A549 (cell line): ENCODE measurements around the gene NXNL2. TPM values are rescaled to one million over a fixed set of nuclear protein-coding genes. Genes with fewer than 3 reads are reported as not detected.

Experiments
- ATAC-seq, 2 experiments: fragments of 200-7000 bp in 1 of 2; fragments of >200 bp in 1 of 2; cut with Nextera tagmentation in 1 of 2; cut with Tn5 transposase in 1 of 2; 3 replicates each; pipeline versions ENCODE4 v1.8.0 to v1.9.1; 2018 to 2020; ENCODE audit warnings: mild to moderate bottlenecking in 1 of 2, moderate library complexity in 1 of 2
- CTCF ChIA-PET: fragments of 300-600 bp; sonication (Branson Sonifier 250); formaldehyde crosslinking; extraction: SDS; loops from one replicate; lab custom pipeline; 2021; ENCODE audit warnings: antibody characterized with exemption, inconsistent platforms; lab: Yijun Ruan, JAX
- POLR2A ChIA-PET: fragments of 350-600 bp; formaldehyde crosslinking; extraction: SDS; loops from one replicate; lab custom pipeline; 2021; ENCODE audit warnings: antibody characterized with exemption, inconsistent platforms; lab: Yijun Ruan, JAX
- DNase-seq, 2 experiments: peaks; one replicate each; pipeline versions ENCODE4 v3.0.0 to v3.0.0-alpha.2; 2011 to 2016; ENCODE audit warnings: low read depth in 1 of 2, low spot score in 1 of 2
- FAIRE-seq: peaks from 2 replicates; lab custom pipeline; 2011; peaks lifted over from hg19 to GRCh38; lab: Jason Lieb, UNC
- H3K27ac ChIP-seq, 2 experiments: fragments of >200 bp; sonication (Bioruptor Twin); formaldehyde crosslinking; 3 replicates each; pipeline ENCODE4 v1.5.1; 2016 to 2017
- H3K4me1 ChIP-seq: fragments of >200 bp; sonication (Bioruptor Twin); formaldehyde crosslinking; 3 replicates; pipeline ENCODE4 v1.6.1; 2016
- H3K4me2 ChIP-seq: fragments of >200 bp; sonication (Bioruptor Twin); formaldehyde crosslinking; 3 replicates; pipeline ENCODE4 v1.6.1; 2016
- H3K4me3 ChIP-seq: fragments of >200 bp; sonication (Bioruptor Twin); formaldehyde crosslinking; 3 replicates; pipeline ENCODE4 v1.5.1; 2016
- H3K9me3 ChIP-seq: fragments of >200 bp; sonication (Bioruptor Twin); formaldehyde crosslinking; 3 replicates; pipeline ENCODE4 v1.6.1; 2016
- BCL3 ChIP-seq: fragments of >200 bp; sonication (Bioruptor Twin); formaldehyde crosslinking; IDR thresholded peaks from 3 replicates; pipeline ENCODE4 v1.6.1; 2016
- CBX2 ChIP-seq: fragments of 200-600 bp; sonication (generic); IDR thresholded peaks from 2 replicates; pipeline ENCODE4 v1.6.1; 2016; ENCODE audit warnings: low read depth, mild to moderate bottlenecking, borderline replicate concordance
- CHD4 ChIP-seq: fragments of 200-600 bp; sonication (generic); IDR thresholded peaks from 2 replicates; pipeline ENCODE4 v1.6.1; 2016; ENCODE audit warnings: antibody characterized with exemption, mild to moderate bottlenecking, borderline replicate concordance
- EHF ChIP-seq: fragments of 250-450 bp; sonication (Bioruptor Pico); IDR thresholded peaks from 2 replicates; pipeline ENCODE4 v1.5.0; 2020; ENCODE audit warnings: mild to moderate bottlenecking
- EHMT2 ChIP-seq: fragments of 200-600 bp; sonication (generic); IDR thresholded peaks from 2 replicates; pipeline ENCODE4 v1.6.1; 2016; ENCODE audit warnings: antibody characterized with exemption, low read depth, mild to moderate bottlenecking, moderate library complexity
- ELK1 ChIP-seq: fragments of 150-350 bp; IDR thresholded peaks from 2 replicates; pipeline ENCODE4 v1.6.1; 2014; ENCODE audit warnings: low read depth, mild to moderate bottlenecking, low read length
- HDAC2 ChIP-seq: fragments of 200-600 bp; sonication (generic); IDR thresholded peaks from 2 replicates; pipeline ENCODE4 v1.6.1; 2016
- HOXB5 ChIP-seq: fragments of 250-450 bp; sonication (Bioruptor Pico); IDR thresholded peaks from 2 replicates; pipeline ENCODE4 v1.5.0; 2020; ENCODE audit warnings: mild to moderate bottlenecking, moderate library complexity
- MAFK ChIP-seq: fragments of 450-650 bp; IDR thresholded peaks from 2 replicates; pipeline ENCODE4 v1.6.1; 2014; ENCODE audit not compliant: partially characterized antibody
- MAZ ChIP-seq: fragments of 150-350 bp; IDR thresholded peaks from 2 replicates; pipeline ENCODE4 v1.6.1; 2014; ENCODE audit warnings: antibody characterized with exemption, low read depth, low read length, borderline replicate concordance
- NFE2L2 ChIP-seq: fragments of 150-350 bp; conservative IDR thresholded peaks from 2 replicates; pipeline ENCODE4 v1.6.1; 2014; ENCODE audit warnings: low read length
- POLR2A ChIP-seq: IDR thresholded peaks from 2 replicates; pipeline ENCODE4 v1.6.1; 2012; ENCODE audit warnings: mild to moderate bottlenecking, low read length
- POLR2AphosphoS2 ChIP-seq: conservative IDR thresholded peaks from 2 replicates; pipeline ENCODE4 v1.6.1; 2012; ENCODE audit warnings: low read length, improper control_type of control experiment, inconsistent platforms
- ZNF302 ChIP-seq: fragments of 250-450 bp; sonication (Bioruptor Pico); IDR thresholded peaks from 2 replicates; pipeline ENCODE4 v1.9.0; 2021; ENCODE audit warnings: inconsistent platforms, mild to moderate bottlenecking, moderate library complexity
- WGBS: methylation state at CpG from one replicate; pipeline ENCODE4 v1.1.6; 2017; ENCODE audit errors: missing lambda C conversion rate; 5-methylcytosine and 5-hydroxymethylcytosine counted together
- polyA plus RNA-seq, 4 experiments: library from polyadenylated mRNA; depleted of rRNA in 3 of 4; stranded (reverse); fragments of >200 nt; fragmentation: RNase III in 1 of 4; extraction: RNeasy Plus Mini Kit Qiagen cat#74134 plus additional on column Dnase treatment in 1 of 4; gene quantifications; 2 replicates in 3 of 4; 3 replicates in 1 of 4; pipeline ENCODE4 v1.2.3, GENCODE V29; 2011 to 2017
- TF ChIP-seq, protein P1 (sequence below): fragments of >200 bp; sonication (Bioruptor Twin); formaldehyde crosslinking; IDR thresholded peaks from 3 replicates; pipeline ENCODE4 v1.5.1; 2016
- TF ChIP-seq, protein P2 (sequence below): fragments of 450-650 bp; IDR thresholded peaks from 2 replicates; pipeline ENCODE4 v1.6.1; 2014; ENCODE audit warnings: antibody characterized with exemption

The NXNL2 gene
- polyA plus RNA-seq, 2 of the 4 experiments (the other 2 are of a cell fraction): 0.71 to 1.4 TPM

GRCh38 chr9:88524911-88525310 lies 10.1 kb upstream of the NXNL2 start (continued):
- no peak for TF ChIP-seq BCL3
- TF ChIP-seq MAZ: no peak
- TF ChIP-seq NFE2L2: no peak
- no peak for TF ChIP-seq CBX2
- no peak for TF ChIP-seq HOXB5 (CRISPR knock-in tag)
- TF ChIP-seq, protein P1, sequence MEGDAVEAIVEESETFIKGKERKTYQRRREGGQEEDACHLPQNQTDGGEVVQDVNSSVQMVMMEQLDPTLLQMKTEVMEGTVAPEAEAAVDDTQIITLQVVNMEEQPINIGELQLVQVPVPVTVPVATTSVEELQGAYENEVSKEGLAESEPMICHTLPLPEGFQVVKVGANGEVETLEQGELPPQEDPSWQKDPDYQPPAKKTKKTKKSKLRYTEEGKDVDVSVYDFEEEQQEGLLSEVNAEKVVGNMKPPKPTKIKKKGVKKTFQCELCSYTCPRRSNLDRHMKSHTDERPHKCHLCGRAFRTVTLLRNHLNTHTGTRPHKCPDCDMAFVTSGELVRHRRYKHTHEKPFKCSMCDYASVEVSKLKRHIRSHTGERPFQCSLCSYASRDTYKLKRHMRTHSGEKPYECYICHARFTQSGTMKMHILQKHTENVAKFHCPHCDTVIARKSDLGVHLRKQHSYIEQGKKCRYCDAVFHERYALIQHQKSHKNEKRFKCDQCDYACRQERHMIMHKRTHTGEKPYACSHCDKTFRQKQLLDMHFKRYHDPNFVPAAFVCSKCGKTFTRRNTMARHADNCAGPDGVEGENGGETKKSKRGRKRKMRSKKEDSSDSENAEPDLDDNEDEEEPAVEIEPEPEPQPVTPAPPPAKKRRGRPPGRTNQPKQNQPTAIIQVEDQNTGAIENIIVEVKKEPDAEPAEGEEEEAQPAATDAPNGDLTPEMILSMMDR: no peak
- no peak for TF ChIP-seq EHF (CRISPR knock-in tag)
- TF ChIP-seq ZNF302 (CRISPR knock-in tag): no peak
- TF ChIP-seq, all 56 proteins: peak for 0

DNA sequence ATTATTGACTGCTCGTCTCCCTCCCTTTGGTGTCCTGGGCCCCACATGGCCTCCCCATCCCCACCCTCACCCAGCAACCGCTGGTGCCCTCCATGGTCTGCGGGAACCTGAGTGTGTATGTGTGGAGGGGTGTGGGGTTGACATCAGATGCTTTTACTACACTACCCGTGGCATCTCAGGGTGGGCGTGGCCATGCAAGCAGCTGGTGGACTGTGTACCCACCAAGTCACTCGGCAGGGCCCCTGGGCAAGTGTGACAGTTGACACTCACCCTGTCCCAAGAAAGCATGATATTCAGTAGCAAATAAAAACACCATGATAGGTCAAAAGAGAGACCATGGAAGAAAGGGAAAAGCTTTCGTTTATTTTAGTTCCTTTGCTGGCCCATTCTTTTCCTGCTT lies 7.4 kb upstream of the NXNL2 start:
- Histone ChIP-seq H3K4me3 (no peak overlapping the region), H3K4me1 (peaks cover 29% of the 10 kb centered on the region), H3K27ac (no peak overlapping the region), H3K9me3 (no peaks in the 10 kb centered on the region), H3K4me2 (no peak overlapping the region)
- ATAC-seq (no peak), FAIRE-seq (no peak), DNase-seq (no peak)
- POLR2A ChIA-PET: no interaction called here
- CTCF ChIA-PET: no interaction called here
- WGBS: 89% methylated on average over 7 of the region's 7 CpGs
- TF ChIP-seq CHD4: no peak
- TF ChIP-seq, protein P2, sequence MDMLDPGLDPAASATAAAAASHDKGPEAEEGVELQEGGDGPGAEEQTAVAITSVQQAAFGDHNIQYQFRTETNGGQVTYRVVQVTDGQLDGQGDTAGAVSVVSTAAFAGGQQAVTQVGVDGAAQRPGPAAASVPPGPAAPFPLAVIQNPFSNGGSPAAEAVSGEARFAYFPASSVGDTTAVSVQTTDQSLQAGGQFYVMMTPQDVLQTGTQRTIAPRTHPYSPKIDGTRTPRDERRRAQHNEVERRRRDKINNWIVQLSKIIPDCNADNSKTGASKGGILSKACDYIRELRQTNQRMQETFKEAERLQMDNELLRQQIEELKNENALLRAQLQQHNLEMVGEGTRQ: no peak
- TF ChIP-seq HDAC2: no peak
- no peak for TF ChIP-seq ELK1
- TF ChIP-seq POLR2A: no peak

DNA sequence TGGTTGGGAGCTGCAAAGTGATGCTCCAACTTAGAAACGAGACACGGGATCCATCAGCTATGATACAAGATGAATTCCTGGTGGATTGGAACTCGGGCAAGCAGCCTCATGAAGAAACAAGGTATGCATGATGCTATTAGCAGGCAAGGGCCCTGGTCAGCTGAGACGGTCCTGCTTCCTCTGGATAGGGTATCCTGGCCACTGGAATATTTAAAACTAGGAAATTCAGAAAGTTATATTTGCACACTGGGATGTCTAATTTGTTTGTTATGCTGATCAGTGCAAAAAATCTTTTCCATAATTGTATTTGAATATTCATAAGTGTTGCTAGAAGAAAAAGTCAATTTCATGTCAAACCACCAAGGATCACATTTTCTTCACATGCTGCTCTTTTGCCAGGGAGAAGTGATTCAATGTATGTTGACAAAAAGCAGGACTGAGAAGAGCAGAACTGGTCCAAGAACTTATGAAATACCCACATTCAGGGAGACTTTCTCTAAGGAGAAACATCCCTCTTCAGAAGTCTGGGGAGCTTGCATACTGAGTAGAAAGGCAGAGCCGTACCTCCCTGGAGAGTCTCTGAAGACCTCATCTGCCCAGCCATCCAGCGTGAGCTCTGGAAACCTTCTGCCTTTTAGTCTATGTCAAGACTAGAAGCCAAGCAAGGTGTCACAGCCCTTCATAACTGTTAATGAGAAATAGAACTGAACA lies 6.7 kb upstream of the NXNL2 start:
- Histone ChIP-seq H3K9me3 (no peaks in the 10 kb centered on the region), H3K4me3 (no peak overlapping the region), H3K4me2 (no peak overlapping the region), H3K4me1 (peaks cover 35% of the 10 kb centered on the region), H3K27ac (peak overlapping the region in 1 of 2 experiments; percentile 93; a peak in 1 of 6 replicates)
- ChIA-PET POLR2A (no interaction called here), CTCF (no interaction called here)
- TF ChIP-seq, protein P2: no peak
- TF ChIP-seq MAFK (peak; percentile 33), POLR2AphosphoS2 (no peak), EHMT2 (no peak)
- ATAC-seq (no peak), DNase-seq (no peak), FAIRE-seq (no peak)
- WGBS: 91% methylated on average over 5 of the region's 6 CpGs
